ENCODE results near the gene NFATC3. TPM values are rescaled to one million over a fixed set of nuclear protein-coding genes. Genes with fewer than 3 reads are reported as not detected.
A peak's percentile ranks its signal among the peaks of the same experiment; 100 is the strongest.
"Not testable (repeated sequence)": the region's sequence is repeated elsewhere in the genome, so short reads cannot be mapped to it uniquely, and the experiment has no call there.

The NFATC3 gene
- total RNA-seq, 2 donors from 2014 or later: 27.4 to 30.1 TPM

- no peak for DNase-seq
- peaks cover 8% of the 10 kb centered on the region for H3K4me1 Mint-ChIP-seq
- Histone ChIP-seq H3K4me1 (ENCODE audit: control insufficient read depth, insufficient read depth, low read length) (no peaks in the 10 kb centered on the region), H3K27me3 (ENCODE audit: control insufficient read depth, insufficient read depth, low read length, poor library complexity, severe bottlenecking) (no peaks in the 10 kb centered on the region), H3K9me3 (ENCODE audit: control insufficient read depth, low read length) (peaks cover 30% of the 10 kb centered on the region), H3K4me3 (ENCODE audit: low read length) (no peak overlapping the region), H3K9ac (ENCODE audit: extremely low read depth, low read length, poor library complexity, severe bottlenecking) (no peak overlapping the region), H3K36me3 (ENCODE audit: control insufficient read depth, insufficient read depth, low read length) (no peaks in the 10 kb centered on the region), H3K27ac (ENCODE audit: low read depth, low read length) (no peak overlapping the region)
- H3K4me3 Mint-ChIP-seq: no peak overlapping the region
- H3K27me3 Mint-ChIP-seq (ENCODE audit: insufficient read depth): no peaks in the 10 kb centered on the region
- 90 to 95% methylated on average over 3 of the region's 3 CpGs for WGBS, 2 experiments (ENCODE audit: insufficient coverage in 1 of 2, insufficient read length in 1 of 2)
- TF ChIP-seq CTCF (conservative IDR thresholded peaks at IDR 0.05): no peak
- peaks cover 27% of the 10 kb centered on the region for H3K36me3 Mint-ChIP-seq (ENCODE audit: low read depth)
- no peak overlapping the region for H3K27ac Mint-ChIP-seq
- peaks cover 45% of the 10 kb centered on the region for H3K9me3 Mint-ChIP-seq
Measured at GRCh38 chr16:68105611-68106010, 20.4 kb downstream of the NFATC3 start.

GRCh38 chr16:68107230-68107928 lies 22.2 kb downstream of the NFATC3 start:
- H3K4me1 ChIP-seq (ENCODE audit: control insufficient read depth, insufficient read depth, low read length); H3K4me1 Mint-ChIP-seq; H3K36me3 ChIP-seq (ENCODE audit: control insufficient read depth, insufficient read depth, low read length); H3K27ac Mint-ChIP-seq; H3K9ac ChIP-seq (ENCODE audit: extremely low read depth, low read length, poor library complexity, severe bottlenecking); H3K27me3 Mint-ChIP-seq (ENCODE audit: insufficient read depth); H3K4me3 ChIP-seq (ENCODE audit: low read length); DNase-seq; H3K27me3 ChIP-seq (ENCODE audit: control insufficient read depth, insufficient read depth, low read length, poor library complexity, severe bottlenecking); H3K4me3 Mint-ChIP-seq; H3K27ac ChIP-seq (ENCODE audit: low read depth, low read length): not testable (repeated sequence)
- H3K9me3 ChIP-seq (ENCODE audit: control insufficient read depth, low read length): peaks cover 44% of the 10 kb centered on the region
- Mint-ChIP-seq H3K36me3 (ENCODE audit: low read depth) (peaks cover 39% of the 10 kb centered on the region), H3K9me3 (peaks cover 55% of the 10 kb centered on the region)
- WGBS, 2 experiments (ENCODE audit: insufficient coverage in 1 of 2, insufficient read length in 1 of 2): 81 to 94% methylated on average over 7 of the region's 9 CpGs

- H3K36me3 ChIP-seq (ENCODE audit: control insufficient read depth, insufficient read depth, low read length); H3K9ac ChIP-seq (ENCODE audit: extremely low read depth, low read length, poor library complexity, severe bottlenecking); H3K4me3 Mint-ChIP-seq; H3K27ac ChIP-seq (ENCODE audit: low read depth, low read length); H3K4me1 ChIP-seq (ENCODE audit: control insufficient read depth, insufficient read depth, low read length); DNase-seq; H3K27me3 Mint-ChIP-seq (ENCODE audit: insufficient read depth); H3K27ac Mint-ChIP-seq; H3K27me3 ChIP-seq (ENCODE audit: control insufficient read depth, insufficient read depth, low read length, poor library complexity, severe bottlenecking): not testable (repeated sequence)
- Mint-ChIP-seq H3K9me3 (peaks cover 54% of the 10 kb centered on the region), H3K4me1 (peaks cover 10% of the 10 kb centered on the region), H3K36me3 (ENCODE audit: low read depth) (peaks cover 39% of the 10 kb centered on the region)
- peak overlapping the region; percentile 17 for H3K4me3 ChIP-seq (ENCODE audit: low read length)
- WGBS, 2 experiments (ENCODE audit: insufficient coverage in 1 of 2, insufficient read length in 1 of 2): 89 to 97% methylated on average over 4 to 5 of the region's 5 CpGs
- peaks cover 44% of the 10 kb centered on the region for H3K9me3 ChIP-seq (ENCODE audit: control insufficient read depth, low read length)
Measured at GRCh38 chr16:68109156-68109555, 24.0 kb downstream of the NFATC3 start.

- DNase-seq; H3K27ac ChIP-seq (ENCODE audit: low read depth, low read length); H3K36me3 ChIP-seq (ENCODE audit: control insufficient read depth, insufficient read depth, low read length); H3K4me3 Mint-ChIP-seq; H3K4me3 ChIP-seq (ENCODE audit: low read length); H3K27ac Mint-ChIP-seq; H3K4me1 Mint-ChIP-seq; H3K4me1 ChIP-seq (ENCODE audit: control insufficient read depth, insufficient read depth, low read length); H3K27me3 ChIP-seq (ENCODE audit: control insufficient read depth, insufficient read depth, low read length, poor library complexity, severe bottlenecking); H3K27me3 Mint-ChIP-seq (ENCODE audit: insufficient read depth); H3K9ac ChIP-seq (ENCODE audit: extremely low read depth, low read length, poor library complexity, severe bottlenecking): not testable (repeated sequence)
- H3K9me3 ChIP-seq (ENCODE audit: control insufficient read depth, low read length): peaks cover 31% of the 10 kb centered on the region
- peaks cover 36% of the 10 kb centered on the region for H3K36me3 Mint-ChIP-seq (ENCODE audit: low read depth)
- H3K9me3 Mint-ChIP-seq: peaks cover 41% of the 10 kb centered on the region
- 83 to 97% methylated on average over 1 of the region's 2 CpGs for WGBS, 2 experiments (ENCODE audit: insufficient coverage in 1 of 2, insufficient read length in 1 of 2)
Measured at GRCh38 chr16:68110611-68111010, 25.4 kb downstream of the NFATC3 start.
